HepG2 (cell line): ENCODE data around the gene TRIM15. TPM values are rescaled to one million over a fixed set of nuclear protein-coding genes. Genes with fewer than 3 reads are reported as not detected.

Source experiments
- ATF7 ChIP-seq, 2 experiments: fragments of 450-650 bp in 1 of 2; sonication (generic) in 1 of 2; formaldehyde crosslinking in 1 of 2; IDR thresholded peaks; 2 replicates each; pipeline versions ENCODE4 v1.4.0 to v1.6.1; 2016 to 2020; ENCODE audit warnings: antibody characterized with exemption in 1 of 2, mild to moderate bottlenecking in 1 of 2, missing genetic modification reagents in 1 of 2
- BRF2 ChIP-seq: sonication (generic); formaldehyde crosslinking; IDR thresholded peaks from 2 replicates; pipeline ENCODE4 v1.8.1; 2022; ENCODE audit warnings: mild to moderate bottlenecking, missing genetic modification reagents
- CCDC6 ChIP-seq: sonication (generic); formaldehyde crosslinking; IDR thresholded peaks from 2 replicates; pipeline ENCODE4 v1.8.1; 2022; ENCODE audit warnings: mild to moderate bottlenecking, missing genetic modification reagents, moderate library complexity
- MIER3 ChIP-seq: IDR thresholded peaks from 2 replicates; pipeline ENCODE4 v1.6.1; 2016; ENCODE audit warnings: missing compliant biosample characterization, borderline replicate concordance
- NCOA5 ChIP-seq: sonication (generic); formaldehyde crosslinking; IDR thresholded peaks from 2 replicates; pipeline ENCODE4 v1.4.0; 2020; ENCODE audit warnings: missing genetic modification reagents
- RCOR2 ChIP-seq: IDR thresholded peaks from 2 replicates; pipeline ENCODE4 v1.6.1; 2016; ENCODE audit warnings: missing biosample characterization, missing genetic modification reagents
- SIN3A ChIP-seq: IDR thresholded peaks from 2 replicates; pipeline ENCODE4 v1.6.1; 2011; ENCODE audit warnings: low read depth, mild to moderate bottlenecking, control low read depth, low read length, borderline replicate concordance
- SP5 ChIP-seq: IDR thresholded peaks from 2 replicates; pipeline ENCODE4 v1.6.1; 2016; ENCODE audit warnings: low read depth, borderline replicate concordance
- TBP ChIP-seq: sonication (generic); formaldehyde crosslinking; IDR thresholded peaks from 2 replicates; pipeline ENCODE4 v1.5.0; 2020; ENCODE audit warnings: missing genetic modification reagents
- THAP11 ChIP-seq: IDR thresholded peaks from 2 replicates; pipeline ENCODE4 v1.6.1; 2016; ENCODE audit warnings: missing biosample characterization, missing genetic modification reagents
- ZNF10 ChIP-seq: sonication (generic); formaldehyde crosslinking; IDR thresholded peaks from 2 replicates; pipeline ENCODE4 v1.4.0; 2020; ENCODE audit warnings: mild to moderate bottlenecking, low read depth, missing genetic modification reagents, borderline replicate concordance
- ZNF234 ChIP-seq: sonication (generic); formaldehyde crosslinking; conservative IDR thresholded peaks from 2 replicates; pipeline ENCODE4 v1.5.1; 2020; ENCODE audit warnings: mild to moderate bottlenecking, missing genetic modification reagents
- ZNF235 ChIP-seq: sonication (generic); formaldehyde crosslinking; IDR thresholded peaks from 2 replicates; pipeline ENCODE4 v1.8.1; 2023; ENCODE audit warnings: mild to moderate bottlenecking, missing genetic modification reagents, borderline replicate concordance
- ZNF33B ChIP-seq: sonication (generic); formaldehyde crosslinking; IDR thresholded peaks from 2 replicates; pipeline ENCODE4 v1.5.1; 2020; ENCODE audit warnings: mild to moderate bottlenecking, missing genetic modification reagents
- ZNF484 ChIP-seq: sonication (generic); formaldehyde crosslinking; IDR thresholded peaks from 2 replicates; pipeline ENCODE4 v1.5.1; 2020; ENCODE audit warnings: mild to moderate bottlenecking, low read depth, missing genetic modification reagents, borderline replicate concordance
- ZNF549 ChIP-seq: sonication (generic); formaldehyde crosslinking; IDR thresholded peaks from 2 replicates; pipeline ENCODE4 v1.5.0; 2020; ENCODE audit warnings: missing genetic modification reagents
- ZNF557 ChIP-seq: sonication (generic); formaldehyde crosslinking; IDR thresholded peaks from 2 replicates; pipeline ENCODE4 v1.4.0; 2020; ENCODE audit warnings: missing genetic modification reagents
- ZNF674 ChIP-seq: sonication (generic); formaldehyde crosslinking; IDR thresholded peaks from 2 replicates; pipeline ENCODE4 v1.5.0; 2020; ENCODE audit warnings: low read depth, mild to moderate bottlenecking, missing genetic modification reagents
- ZNF713 ChIP-seq: sonication (generic); formaldehyde crosslinking; IDR thresholded peaks from 2 replicates; pipeline ENCODE4 v1.4.0; 2020; ENCODE audit warnings: mild to moderate bottlenecking, missing genetic modification reagents
- ZNF766 ChIP-seq: sonication (generic); formaldehyde crosslinking; IDR thresholded peaks from 2 replicates; pipeline ENCODE4 v1.5.0; 2020; ENCODE audit warnings: missing genetic modification reagents, borderline replicate concordance
- ZNF773 ChIP-seq: sonication (generic); formaldehyde crosslinking; IDR thresholded peaks from 2 replicates; pipeline ENCODE4 v1.4.0; 2020; ENCODE audit warnings: missing genetic modification reagents, borderline replicate concordance
- ZNF790 ChIP-seq: sonication (generic); formaldehyde crosslinking; IDR thresholded peaks from 2 replicates; pipeline ENCODE4 v1.8.0; 2022; ENCODE audit warnings: missing genetic modification reagents, mild to moderate bottlenecking, borderline replicate concordance
- polyA plus RNA-seq, 8 experiments: library from polyadenylated mRNA; depleted of rRNA in 3 of 8; stranded (reverse) in 7 of 8; unstranded in 1 of 8; fragments of >200 nt; fragmentation: Illumina TruSeq in 4 of 8; extraction: Trizol in 4 of 8; gene quantifications; 2 replicates each; pipeline versions ENCODE4 v1.2.1 to v1.2.3, GENCODE V29; 2011 to 2016; ENCODE audit warnings: low read depth in 4 of 8, missing spikeins in 1 of 8, mixed read lengths in 1 of 8; ENCODE audit not compliant: insufficient read depth in 1 of 8
- total RNA-seq, 5 experiments: library from RNA; depleted of rRNA; stranded (reverse); fragments of >200 nt; fragmentation: Illumina TruSeq; extraction: Trizol; gene quantifications; 2 replicates each; pipeline ENCODE4 v1.2.3, GENCODE V29; 2016; ENCODE audit warnings: low read depth in 1 of 5
- TF ChIP-seq, protein P1 (sequence below): sonication (generic); formaldehyde crosslinking; IDR thresholded peaks from 2 replicates; pipeline ENCODE4 v1.9.0; 2022; ENCODE audit warnings: low read depth, missing genetic modification reagents

The TRIM15 gene
- total and polyA plus RNA-seq, 2 of the 13 experiments (the other 11 are each of a cell fraction or from before 2014, with no cell fraction given): 35.1 to 38.2 TPM

- TF ChIP-seq, protein P1, sequence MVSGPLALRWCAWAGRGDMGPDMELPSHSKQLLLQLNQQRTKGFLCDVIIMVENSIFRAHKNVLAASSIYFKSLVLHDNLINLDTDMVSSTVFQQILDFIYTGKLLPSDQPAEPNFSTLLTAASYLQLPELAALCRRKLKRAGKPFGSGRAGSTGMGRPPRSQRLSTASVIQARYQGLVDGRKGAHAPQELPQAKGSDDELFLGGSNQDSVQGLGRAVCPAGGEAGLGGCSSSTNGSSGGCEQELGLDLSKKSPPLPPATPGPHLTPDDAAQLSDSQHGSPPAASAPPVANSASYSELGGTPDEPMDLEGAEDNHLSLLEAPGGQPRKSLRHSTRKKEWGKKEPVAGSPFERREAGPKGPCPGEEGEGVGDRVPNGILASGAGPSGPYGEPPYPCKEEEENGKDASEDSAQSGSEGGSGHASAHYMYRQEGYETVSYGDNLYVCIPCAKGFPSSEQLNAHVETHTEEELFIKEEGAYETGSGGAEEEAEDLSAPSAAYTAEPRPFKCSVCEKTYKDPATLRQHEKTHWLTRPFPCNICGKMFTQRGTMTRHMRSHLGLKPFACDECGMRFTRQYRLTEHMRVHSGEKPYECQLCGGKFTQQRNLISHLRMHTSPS: no peak; the same call in 1 of the 2 replicates
- TF ChIP-seq ZNF10 (CRISPR knock-in tag): no peak
- no peak for TF ChIP-seq ZNF766
- TF ChIP-seq BRF2 (CRISPR knock-in tag): no peak; the same call in none of the 2 replicates
- TF ChIP-seq NCOA5 (CRISPR knock-in tag): no peak
- peak; percentile 95 for TF ChIP-seq ZNF557 (CRISPR knock-in tag)
- TF ChIP-seq ZNF234 (CRISPR knock-in tag): no peak; the same call in 1 of the 2 replicates
- no peak; the same call in 1 of the 2 replicates for TF ChIP-seq ZNF790
- peak; percentile 58 for TF ChIP-seq SP5 (CRISPR knock-in tag)
- TF ChIP-seq ZNF674 (CRISPR knock-in tag): peak; percentile 84; the same call in 1 of the 2 replicates
- TF ChIP-seq ZNF235: peak; percentile 92; the same call in 1 of the 2 replicates
- no peak for TF ChIP-seq TBP
- TF ChIP-seq THAP11 (CRISPR knock-in tag): peak; percentile 84
- 0 out of 2 replicates have a peak, but pooled peaks have one; percentile 72 for TF ChIP-seq ZNF484 (CRISPR knock-in tag)
- peak; percentile 54; the same call in 1 of the 2 replicates for TF ChIP-seq MIER3 (CRISPR knock-in tag)
- TF ChIP-seq CCDC6 (CRISPR knock-in tag): peak; percentile 85
- no peak; the same call in 1 of the 2 replicates for TF ChIP-seq ZNF773
- TF ChIP-seq ZNF713 (CRISPR knock-in tag): no peak
- TF ChIP-seq ATF7 (IDR thresholded peaks at IDR 0.05): no peak
- no peak; the same call in 1 of the 2 replicates for TF ChIP-seq ATF7 (CRISPR knock-in tag; IDR thresholded peaks at IDR 0.05)
- TF ChIP-seq ZNF549 (CRISPR knock-in tag): no peak
- TF ChIP-seq ZNF33B (CRISPR knock-in tag): peak; percentile 50; the same call in 1 of the 2 replicates
- TF ChIP-seq SIN3A: peak; percentile 91; the same call in 1 of the 2 replicates
- peak; percentile 83 for TF ChIP-seq RCOR2 (CRISPR knock-in tag)
Measured at GRCh38 chr6:30213957-30214656, 50.8 kb downstream of the TRIM15 start (continued).
